H1 (cell line): Measurements from ENCODE around the gene ZNF599. TPM values are rescaled to one million over a fixed set of nuclear protein-coding genes. Genes with fewer than 3 reads are reported as not detected.

Experiments used
- CTCF ChIA-PET: fragments of 300-600 bp; sonication (Branson Sonifier 250); formaldehyde crosslinking; loops from one replicate; lab custom pipeline; 2021; ENCODE audit not compliant: partially characterized antibody; lab: Charles Lee
- POLR2A ChIA-PET: fragments of 300-600 bp; sonication (Branson Sonifier 250); formaldehyde crosslinking; loops from one replicate; lab custom pipeline; 2021; ENCODE audit warnings: inconsistent platforms; ENCODE audit not compliant: partially characterized antibody; lab: Charles Lee
- DNase-seq, 2 experiments: peaks; one replicate each; pipeline versions ENCODE4 v3.0.0 to v3.0.0-alpha.2; 2010 to 2022; ENCODE audit warnings: low spot score in 2 of 2, low read depth in 1 of 2, mixed read lengths in 1 of 2
- FAIRE-seq: peaks from 2 replicates; lab custom pipeline; 2011; peaks lifted over from hg19 to GRCh38; lab: Jason Lieb, UNC
- H2AFZ ChIP-seq: 2 replicates; pipeline ENCODE4 v1.8.1; 2012; ENCODE audit warnings: low read length, inconsistent platforms
- H2AK5ac ChIP-seq: 2 replicates; pipeline ENCODE4 v1.6.1; 2013; ENCODE audit warnings: low read depth, low read length
- H2BK120ac ChIP-seq: replicated peaks from 2 replicates; pipeline ENCODE3; 2013; ENCODE audit warnings: low read depth, low read length, inconsistent platforms
- H2BK12ac ChIP-seq: 2 replicates; pipeline ENCODE4 v1.6.1; 2013; ENCODE audit warnings: low read depth, low read length
- H2BK15ac ChIP-seq: 2 replicates; pipeline ENCODE4 v1.6.1; 2013; ENCODE audit warnings: low read length
- H2BK20ac ChIP-seq: 2 replicates; pipeline ENCODE4 v1.6.1; 2013; ENCODE audit warnings: low read length
- H2BK5ac ChIP-seq: 2 replicates; pipeline ENCODE4 v1.6.1; 2013; ENCODE audit warnings: low read depth, low read length
- H3K14ac ChIP-seq: 2 replicates; pipeline ENCODE4 v1.6.1; 2013; ENCODE audit warnings: inconsistent platforms; ENCODE audit not compliant: insufficient read length
- H3K18ac ChIP-seq: 2 replicates; pipeline ENCODE4 v1.6.1; 2013; ENCODE audit warnings: low read length; ENCODE audit errors: extremely low read depth
- H3K23ac ChIP-seq: 2 replicates; pipeline ENCODE4 v1.6.1; 2013; ENCODE audit warnings: inconsistent platforms; ENCODE audit not compliant: insufficient read length
- H3K23me2 ChIP-seq: 2 replicates; pipeline ENCODE4 v1.6.1; 2013; ENCODE audit warnings: low read depth, low read length
- H3K27ac ChIP-seq: 2 replicates; pipeline ENCODE4 v1.6.1; 2011; ENCODE audit warnings: low read depth, low read length, inconsistent platforms
- H3K27me3 ChIP-seq, 4 experiments: replicated peaks in 1 of 4; 1 replicate in 1 of 4; 2 replicates in 3 of 4; pipeline versions ENCODE4 v1.6.1 to v1.8.1; 2011 to 2013; ENCODE audit warnings: low read length in 3 of 4, mild to moderate bottlenecking in 3 of 4, inconsistent platforms in 2 of 4, mixed read lengths in 2 of 4, moderate library complexity in 1 of 4; ENCODE audit not compliant: control insufficient read depth in 3 of 4, insufficient read depth in 3 of 4; ENCODE audit errors: extremely low read depth in 1 of 4
- H3K36me3 ChIP-seq, 4 experiments: 2 replicates each; pipeline versions ENCODE4 v1.6.1 to v1.8.1; 2011 to 2013; ENCODE audit warnings: mild to moderate bottlenecking in 4 of 4, low read length in 3 of 4, moderate library complexity in 2 of 4, control low read depth in 1 of 4, inconsistent platforms in 1 of 4; ENCODE audit not compliant: insufficient read depth in 4 of 4, control insufficient read depth in 2 of 4
- H3K4ac ChIP-seq: replicated peaks from 2 replicates; pipeline ENCODE3; 2013; ENCODE audit warnings: low read length, low read depth, mixed read lengths, inconsistent platforms; ENCODE audit not compliant: insufficient read length
- H3K4me1 ChIP-seq, 4 experiments: replicated peaks in 1 of 4; 1 replicate in 1 of 4; 2 replicates in 3 of 4; pipeline versions ENCODE4 v1.6.1 to v1.8.1; 2011 to 2013; ENCODE audit warnings: low read length in 3 of 4, inconsistent platforms in 2 of 4, mixed read lengths in 1 of 4; ENCODE audit not compliant: insufficient read depth in 4 of 4, control insufficient read depth in 3 of 4
- H3K4me2 ChIP-seq, 2 experiments: 2 replicates each; pipeline versions ENCODE4 v1.6.1 to v1.8.1; 2011 to 2013; ENCODE audit warnings: low read depth in 2 of 2, low read length in 2 of 2, control low read depth in 1 of 2, inconsistent platforms in 1 of 2, mild to moderate bottlenecking in 1 of 2; ENCODE audit not compliant: insufficient read depth in 1 of 2
- H3K4me3 ChIP-seq, 4 experiments: fragments of 200-600, 300-600 bp in 1 of 4; sonication (generic), shearing (Covaris generic), sonication (Bioruptor Twin) in 1 of 4; 2 replicates each; pipeline versions ENCODE4 v1.5.1 to v1.8.1; 2011 to 2016; ENCODE audit warnings: low read length in 4 of 4, low read depth in 3 of 4, control low read depth in 2 of 4, inconsistent platforms in 2 of 4, mild to moderate bottlenecking in 2 of 4, mixed read lengths in 1 of 4, moderate library complexity in 1 of 4; ENCODE audit not compliant: insufficient read depth in 2 of 4; ENCODE audit errors: extremely low read depth in 1 of 4
- H3K56ac ChIP-seq: replicated peaks from 2 replicates; pipeline ENCODE3; 2013; ENCODE audit warnings: low read depth, mild to moderate bottlenecking, mixed read lengths, low read length, inconsistent platforms; ENCODE audit not compliant: insufficient read length
- H3K79me1 ChIP-seq: 2 replicates; pipeline ENCODE4 v1.6.1; 2013; ENCODE audit warnings: low read depth, low read length, control low read depth
- H3K79me2 ChIP-seq, 2 experiments: 2 replicates each; pipeline versions ENCODE4 v1.6.1 to v1.8.1; 2012 to 2013; ENCODE audit warnings: low read length in 2 of 2, mild to moderate bottlenecking in 2 of 2, inconsistent platforms in 1 of 2; ENCODE audit not compliant: insufficient read depth in 2 of 2, control insufficient read depth in 1 of 2
- H3K9ac ChIP-seq, 4 experiments: replicated peaks in 1 of 4; 1 replicate in 1 of 4; 2 replicates in 3 of 4; pipeline versions ENCODE4 v1.6.1 to v1.8.1; 2011 to 2013; ENCODE audit warnings: low read depth in 3 of 4, low read length in 3 of 4, control low read depth in 2 of 4, mild to moderate bottlenecking in 2 of 4, moderate library complexity in 2 of 4, inconsistent platforms in 1 of 4; ENCODE audit errors: extremely low read depth in 1 of 4
- H3K9me3 ChIP-seq, 2 experiments: 2 replicates each; pipeline versions ENCODE4 v1.6.1 to v1.8.1; 2012 to 2013; ENCODE audit warnings: mild to moderate bottlenecking in 2 of 2, moderate library complexity in 2 of 2, control low read depth in 1 of 2, inconsistent platforms in 1 of 2, low read depth in 1 of 2, low read length in 1 of 2, mixed read lengths in 1 of 2; ENCODE audit not compliant: insufficient read depth in 2 of 2
- H4K20me1 ChIP-seq, 2 experiments: replicated peaks in 1 of 2; 2 replicates each; pipeline versions ENCODE3 to v1.8.1; 2011 to 2013; ENCODE audit warnings: inconsistent platforms in 2 of 2, low read length in 2 of 2, mild to moderate bottlenecking in 1 of 2; ENCODE audit not compliant: insufficient read depth in 2 of 2, control insufficient read depth in 1 of 2
- H4K5ac ChIP-seq: 2 replicates; pipeline ENCODE4 v1.6.1; 2013; ENCODE audit warnings: low read length, low read depth, mixed read lengths, inconsistent platforms; ENCODE audit not compliant: insufficient read length
- H4K8ac ChIP-seq: 2 replicates; pipeline ENCODE4 v1.8.0; 2013; ENCODE audit warnings: mild to moderate bottlenecking, moderate library complexity, low read length, inconsistent platforms; ENCODE audit not compliant: insufficient read depth; ENCODE audit errors: extremely low read depth
- H4K91ac ChIP-seq: replicated peaks from 2 replicates; pipeline ENCODE3; 2013; ENCODE audit warnings: low read length, mixed read lengths, inconsistent platforms; ENCODE audit not compliant: insufficient read length
- BRCA1 ChIP-seq: IDR thresholded peaks from 2 replicates; pipeline ENCODE4 v1.6.1; 2012; ENCODE audit warnings: low read depth, low read length, improper control_type of control experiment
- CBX8 ChIP-seq: fragments of 300-800, 300-1000 bp; sonication (generic); IDR thresholded peaks from 2 replicates; pipeline ENCODE4 v1.7.1; 2016; ENCODE audit warnings: low read depth, low read length, borderline replicate concordance
- CHD1 ChIP-seq: IDR thresholded peaks from 2 replicates; pipeline ENCODE4 v1.6.1; 2012; ENCODE audit warnings: low read depth, low read length, improper control_type of control experiment
- GTF2F1 ChIP-seq: IDR thresholded peaks from 2 replicates; pipeline ENCODE4 v1.6.1; 2012; ENCODE audit warnings: low read depth, low read length, improper control_type of control experiment, borderline replicate concordance
- JUND ChIP-seq: IDR thresholded peaks from 2 replicates; pipeline ENCODE4 v1.6.1; 2011; ENCODE audit warnings: mild to moderate bottlenecking, improper control_type of control experiment, low read length
- POLR2A ChIP-seq, 2 experiments: IDR thresholded peaks; 1 replicate in 1 of 2; 2 replicates in 1 of 2; pipeline ENCODE4 v1.6.1; 2011; ENCODE audit warnings: low read depth in 2 of 2, low read length in 2 of 2, mild to moderate bottlenecking in 2 of 2; ENCODE audit errors: control extremely low read depth in 1 of 2
- SP4 ChIP-seq: IDR thresholded peaks from 2 replicates; pipeline ENCODE4 v1.6.1; 2012; ENCODE audit warnings: low read length, inconsistent platforms
- TAF1 ChIP-seq: IDR thresholded peaks from 2 replicates; pipeline ENCODE4 v1.6.1; 2011; ENCODE audit warnings: mild to moderate bottlenecking, low read depth, low read length
- ZNF274 ChIP-seq: IDR thresholded peaks from 2 replicates; pipeline ENCODE4 v1.7.0; 2012; ENCODE audit warnings: low read length, borderline replicate concordance; ENCODE audit errors: extremely low read depth
- WGBS, 2 experiments: shearing (Covaris generic) in 1 of 2; methylation state at CpG; one replicate each; pipeline versions ENCODE4 v1.1.6 to v1.1.7; 2013 to 2015; ENCODE audit warnings: low lambda C conversion rate in 2 of 2, mixed read lengths in 2 of 2, inconsistent platforms in 1 of 2, low coverage in 1 of 2, missing lambda C conversion rate in 1 of 2; ENCODE audit not compliant: insufficient replicate concordance in 2 of 2, insufficient coverage in 1 of 2, insufficient read length in 1 of 2; ENCODE audit errors: extremely low coverage in 1 of 2, missing lambda C conversion rate in 1 of 2; 5-methylcytosine and 5-hydroxymethylcytosine counted together
- polyA plus RNA-seq, 7 experiments: library from polyadenylated mRNA; depleted of rRNA in 3 of 7; stranded (reverse) in 5 of 7; unstranded in 2 of 7; fragments of >200 nt in 5 of 7; fragments of 200-250 nt in 2 of 7; gene quantifications; 1 replicate in 5 of 7; 2 replicates in 1 of 7; 4 replicates in 1 of 7; pipeline versions ENCODE4 v1.2.1 to v1.2.3, GENCODE V29; 2011 to 2013; ENCODE audit warnings: missing spikeins in 2 of 7, mixed read lengths in 2 of 7
- total RNA-seq: library from RNA; stranded (reverse); fragmentation: NEBNext Ultra II Directional; extraction: Animal tissue kit (Norgen Biotek cat#: 25700); gene quantifications from 2 replicates; pipeline ENCODE4 v1.2.1, GENCODE V29; 2021
- TF ChIP-seq, protein P1 (sequence below), 3 experiments: IDR thresholded peaks; 1 replicate in 2 of 3; 2 replicates in 1 of 3; pipeline versions ENCODE4 v1.5.1 to v1.6.1; 2011; ENCODE audit warnings: low read length in 3 of 3, mild to moderate bottlenecking in 3 of 3, inconsistent platforms in 2 of 3, low read depth in 1 of 3, moderate library complexity in 1 of 3; ENCODE audit not compliant: insufficient read depth in 1 of 3; ENCODE audit errors: control extremely low read depth in 1 of 3
- TF ChIP-seq, protein P2 (sequence below): IDR thresholded peaks from 2 replicates; pipeline ENCODE4 v1.6.1; 2012; ENCODE audit warnings: low read length, inconsistent platforms

The ZNF599 gene
- total and polyA plus RNA-seq, 2 of the 8 experiments (the other 6 are each of a cell fraction or from before 2014, with no cell fraction given) = 4.8 to 5.4 TPM

DNA sequence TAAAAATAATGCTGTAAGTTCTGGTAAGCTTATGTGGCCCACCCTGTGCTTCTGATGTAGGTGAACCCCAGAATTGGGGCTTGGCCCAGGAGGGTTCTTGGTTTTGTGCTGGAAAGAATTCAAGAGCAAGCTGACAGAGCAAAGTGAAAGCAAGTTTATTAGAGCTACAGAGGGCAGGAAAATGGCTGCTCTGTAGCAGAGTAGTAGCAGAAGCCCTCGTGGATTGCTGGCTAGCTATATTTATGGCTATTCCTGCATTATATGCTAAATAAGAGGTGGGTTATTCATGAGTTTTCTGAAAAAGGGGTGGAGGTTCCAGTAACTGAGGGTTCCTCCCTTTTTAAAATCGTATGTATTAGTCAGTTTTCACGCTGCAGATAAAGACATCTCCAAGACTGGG is 20.6 kb upstream of the ZNF599 start:
- Histone ChIP-seq H3K4me3 (no peak overlapping the region), H3K79me1 (no peaks in the 10 kb centered on the region), H4K8ac (no peak overlapping the region), H3K4ac (no peak overlapping the region), H2BK15ac (no peak overlapping the region), H3K79me2 (no peaks in the 10 kb centered on the region), H3K4me2 (no peak overlapping the region), H3K27ac (no peak overlapping the region), H4K91ac (no peak overlapping the region), H2BK120ac (no peak overlapping the region), H2AFZ (no peak overlapping the region), H2BK12ac (no peak overlapping the region), H3K36me3 (no peaks in the 10 kb centered on the region), H2AK5ac (no peak overlapping the region), H3K18ac (no peak overlapping the region), H3K9ac (no peak overlapping the region), H3K9me3 (peaks cover 24 to 34% of the 10 kb centered on the region in 2 experiments), H3K27me3 (no peaks in the 10 kb centered on the region; a peak in 1 of 7 replicates), H3K23me2 (no peaks in the 10 kb centered on the region), H2BK20ac (no peak overlapping the region), H3K56ac (no peak overlapping the region), H4K5ac (no peak overlapping the region), H4K20me1 (no peaks in the 10 kb centered on the region), H3K23ac (no peak overlapping the region), H2BK5ac (no peak overlapping the region), H3K14ac (no peak overlapping the region), H3K4me1 (no peaks in the 10 kb centered on the region)
- DNase-seq = no peak
- POLR2A ChIA-PET = no interaction called here
- no peak for FAIRE-seq
- 67% methylated on average over 3 of the region's 3 CpGs; no CpG with 5 or more reads in 1 of the 2 experiments for WGBS, 2 experiments
- CTCF ChIA-PET = no interaction called here
- TF ChIP-seq GTF2F1 (no peak), ZNF274 (no peak), CBX8 (no peak), BRCA1 (no peak), POLR2A (IDR thresholded peaks at IDR 0.05; ENCODE audit: control extremely low read depth in 1 of 2, low read depth in 2 of 2, low read length in 2 of 2) (no peak), SP4 (no peak), TAF1 (no peak), JUND (no peak), CHD1 (no peak)
- TF ChIP-seq, protein P1, sequence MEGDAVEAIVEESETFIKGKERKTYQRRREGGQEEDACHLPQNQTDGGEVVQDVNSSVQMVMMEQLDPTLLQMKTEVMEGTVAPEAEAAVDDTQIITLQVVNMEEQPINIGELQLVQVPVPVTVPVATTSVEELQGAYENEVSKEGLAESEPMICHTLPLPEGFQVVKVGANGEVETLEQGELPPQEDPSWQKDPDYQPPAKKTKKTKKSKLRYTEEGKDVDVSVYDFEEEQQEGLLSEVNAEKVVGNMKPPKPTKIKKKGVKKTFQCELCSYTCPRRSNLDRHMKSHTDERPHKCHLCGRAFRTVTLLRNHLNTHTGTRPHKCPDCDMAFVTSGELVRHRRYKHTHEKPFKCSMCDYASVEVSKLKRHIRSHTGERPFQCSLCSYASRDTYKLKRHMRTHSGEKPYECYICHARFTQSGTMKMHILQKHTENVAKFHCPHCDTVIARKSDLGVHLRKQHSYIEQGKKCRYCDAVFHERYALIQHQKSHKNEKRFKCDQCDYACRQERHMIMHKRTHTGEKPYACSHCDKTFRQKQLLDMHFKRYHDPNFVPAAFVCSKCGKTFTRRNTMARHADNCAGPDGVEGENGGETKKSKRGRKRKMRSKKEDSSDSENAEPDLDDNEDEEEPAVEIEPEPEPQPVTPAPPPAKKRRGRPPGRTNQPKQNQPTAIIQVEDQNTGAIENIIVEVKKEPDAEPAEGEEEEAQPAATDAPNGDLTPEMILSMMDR (IDR thresholded peaks at IDR 0.05; ENCODE audit: control extremely low read depth in 1 of 3, insufficient read depth in 1 of 3, low read depth in 1 of 3, low read length in 3 of 3) = no peak
- TF ChIP-seq, protein P2, sequence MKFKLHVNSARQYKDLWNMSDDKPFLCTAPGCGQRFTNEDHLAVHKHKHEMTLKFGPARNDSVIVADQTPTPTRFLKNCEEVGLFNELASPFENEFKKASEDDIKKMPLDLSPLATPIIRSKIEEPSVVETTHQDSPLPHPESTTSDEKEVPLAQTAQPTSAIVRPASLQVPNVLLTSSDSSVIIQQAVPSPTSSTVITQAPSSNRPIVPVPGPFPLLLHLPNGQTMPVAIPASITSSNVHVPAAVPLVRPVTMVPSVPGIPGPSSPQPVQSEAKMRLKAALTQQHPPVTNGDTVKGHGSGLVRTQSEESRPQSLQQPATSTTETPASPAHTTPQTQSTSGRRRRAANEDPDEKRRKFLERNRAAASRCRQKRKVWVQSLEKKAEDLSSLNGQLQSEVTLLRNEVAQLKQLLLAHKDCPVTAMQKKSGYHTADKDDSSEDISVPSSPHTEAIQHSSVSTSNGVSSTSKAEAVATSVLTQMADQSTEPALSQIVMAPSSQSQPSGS = no peak
